Measurements from ENCODE around the gene CD164L2.

DNA sequence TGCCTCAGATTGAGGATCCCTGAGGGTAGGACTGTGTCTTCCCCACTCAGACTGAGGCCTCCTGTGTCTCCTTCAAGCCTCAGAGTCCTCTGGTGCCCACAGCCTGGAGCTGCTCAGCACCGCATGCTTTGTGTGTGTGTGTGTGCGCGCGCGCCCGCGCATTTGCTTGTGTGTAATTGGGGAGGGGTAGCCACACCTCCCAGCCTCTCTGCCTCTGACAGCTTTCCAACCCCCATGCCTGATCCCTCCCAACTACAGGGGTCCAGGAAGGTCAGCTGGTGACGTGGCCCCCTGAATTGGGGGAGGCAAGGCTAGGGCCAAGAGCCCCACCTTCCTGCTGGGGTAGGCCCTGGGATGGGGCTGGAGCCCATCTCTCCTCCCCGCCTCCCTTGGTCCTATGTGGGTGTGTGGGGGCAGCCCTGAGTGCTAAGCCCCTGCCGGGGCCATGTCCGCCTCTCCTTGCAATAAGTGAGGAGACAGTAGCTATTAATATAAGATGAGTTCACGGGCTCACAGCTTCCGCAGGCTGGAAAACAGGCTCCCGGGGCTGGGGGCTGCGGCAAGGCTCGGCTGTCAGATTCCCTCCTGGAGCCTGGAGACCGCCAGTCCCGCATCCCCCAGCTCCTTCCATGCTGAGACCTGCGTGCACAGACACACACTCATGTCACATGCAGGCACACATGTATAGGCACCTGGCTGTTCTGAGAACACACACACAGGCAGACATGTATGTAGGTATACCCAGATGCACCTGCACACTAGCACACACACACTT lies 16.3 kb upstream of the CD164L2 start:
- no peak for TF ChIP-seq EZH2 (IDR thresholded peaks at IDR 0.05; ENCODE audit: borderline replicate concordance, low read length)
- TF ChIP-seq, protein P1, sequence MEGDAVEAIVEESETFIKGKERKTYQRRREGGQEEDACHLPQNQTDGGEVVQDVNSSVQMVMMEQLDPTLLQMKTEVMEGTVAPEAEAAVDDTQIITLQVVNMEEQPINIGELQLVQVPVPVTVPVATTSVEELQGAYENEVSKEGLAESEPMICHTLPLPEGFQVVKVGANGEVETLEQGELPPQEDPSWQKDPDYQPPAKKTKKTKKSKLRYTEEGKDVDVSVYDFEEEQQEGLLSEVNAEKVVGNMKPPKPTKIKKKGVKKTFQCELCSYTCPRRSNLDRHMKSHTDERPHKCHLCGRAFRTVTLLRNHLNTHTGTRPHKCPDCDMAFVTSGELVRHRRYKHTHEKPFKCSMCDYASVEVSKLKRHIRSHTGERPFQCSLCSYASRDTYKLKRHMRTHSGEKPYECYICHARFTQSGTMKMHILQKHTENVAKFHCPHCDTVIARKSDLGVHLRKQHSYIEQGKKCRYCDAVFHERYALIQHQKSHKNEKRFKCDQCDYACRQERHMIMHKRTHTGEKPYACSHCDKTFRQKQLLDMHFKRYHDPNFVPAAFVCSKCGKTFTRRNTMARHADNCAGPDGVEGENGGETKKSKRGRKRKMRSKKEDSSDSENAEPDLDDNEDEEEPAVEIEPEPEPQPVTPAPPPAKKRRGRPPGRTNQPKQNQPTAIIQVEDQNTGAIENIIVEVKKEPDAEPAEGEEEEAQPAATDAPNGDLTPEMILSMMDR (conservative IDR thresholded peaks at IDR 0.05 in 1 of 2, IDR thresholded peaks at IDR 0.05 in 1 of 2; ENCODE audit: extremely low read depth in 1 of 2, insufficient read depth in 1 of 2, low read depth in 1 of 2, low read length in 2 of 2), result no peak

All from mammary epithelial cell (primary cell).